Measurements from ENCODE around the gene SRCAP. TPM values are rescaled to one million over a fixed set of nuclear protein-coding genes. Genes with fewer than 3 reads are reported as not detected.

SRCAP gene
- total RNA-seq, 1 donor from 2014 or later, result 94.5 TPM

- TF ChIP-seq CTCF (conservative IDR thresholded peaks at IDR 0.05), result no peak
- no peak for DNase-seq (ENCODE audit: low read depth, low spot score)
- H3K4me1 Mint-ChIP-seq, result peaks cover 31% of the 10 kb centered on the region
These were observed 47.0 kb upstream of the SRCAP start for GRCh38 chr16:30652005-30652296.

GRCh38 chr16:30652718-30653117 is 46.3 kb upstream of the SRCAP start:
- no peak for TF ChIP-seq CTCF (conservative IDR thresholded peaks at IDR 0.05)
- no peak for DNase-seq (ENCODE audit: low read depth, low spot score)
- peak overlapping the region; percentile 85 for H3K4me3 Mint-ChIP-seq
- peaks cover 3% of the 10 kb centered on the region for H3K9me3 Mint-ChIP-seq
- H3K4me1 Mint-ChIP-seq, result peaks cover 38% of the 10 kb centered on the region
- H3K27ac Mint-ChIP-seq (ENCODE audit: unreplicated experiment), result no peak overlapping the region
- H3K36me3 Mint-ChIP-seq (ENCODE audit: low read depth), result no peaks in the 10 kb centered on the region
- H3K27me3 Mint-ChIP-seq (ENCODE audit: low read depth), result no peaks in the 10 kb centered on the region

More at GRCh38 chr16:30652005-30652296, 47.0 kb upstream of the SRCAP start:
- Mint-ChIP-seq H3K4me3 (peak overlapping the region; percentile 85), H3K27ac (ENCODE audit: unreplicated experiment) (peak overlapping the region; percentile 82), H3K27me3 (ENCODE audit: low read depth) (no peaks in the 10 kb centered on the region), H3K9me3 (peaks cover 3% of the 10 kb centered on the region), H3K36me3 (ENCODE audit: low read depth) (no peaks in the 10 kb centered on the region)

- H3K9me3 Mint-ChIP-seq, result peaks cover 3% of the 10 kb centered on the region
- TF ChIP-seq CTCF (conservative IDR thresholded peaks at IDR 0.05), result no peak
- no peak for DNase-seq (ENCODE audit: low read depth, low spot score)
- H3K4me1 Mint-ChIP-seq, result peaks cover 38% of the 10 kb centered on the region
- H3K4me3 Mint-ChIP-seq, result peak overlapping the region; percentile 51
- H3K36me3 Mint-ChIP-seq (ENCODE audit: low read depth), result no peaks in the 10 kb centered on the region
- H3K27ac Mint-ChIP-seq (ENCODE audit: unreplicated experiment), result no peak overlapping the region
- peaks cover 3% of the 10 kb centered on the region for H3K27me3 Mint-ChIP-seq (ENCODE audit: low read depth)
These were observed 44.1 kb upstream of the SRCAP start for GRCh38 chr16:30654856-30655255.

- H3K36me3 Mint-ChIP-seq (ENCODE audit: low read depth), result no peaks in the 10 kb centered on the region
- peak overlapping the region; percentile 86 for H3K4me3 Mint-ChIP-seq
- no peaks in the 10 kb centered on the region for H3K9me3 Mint-ChIP-seq
- H3K4me1 Mint-ChIP-seq, result peaks cover 37% of the 10 kb centered on the region
- no peak overlapping the region for H3K27ac Mint-ChIP-seq (ENCODE audit: unreplicated experiment)
- DNase-seq (ENCODE audit: low read depth, low spot score), result no peak
- peaks cover 3% of the 10 kb centered on the region for H3K27me3 Mint-ChIP-seq (ENCODE audit: low read depth)
- no peak for TF ChIP-seq CTCF (conservative IDR thresholded peaks at IDR 0.05)
These were observed 43.1 kb upstream of the SRCAP start for GRCh38 chr16:30655815-30656347.

GRCh38 chr16:30656388-30656787 is 42.6 kb upstream of the SRCAP start:
- Mint-ChIP-seq H3K36me3 (ENCODE audit: low read depth) (peaks cover 3% of the 10 kb centered on the region), H3K27me3 (ENCODE audit: low read depth) (peaks cover 3% of the 10 kb centered on the region), H3K9me3 (no peaks in the 10 kb centered on the region), H3K4me1 (peaks cover 39% of the 10 kb centered on the region), H3K27ac (ENCODE audit: unreplicated experiment) (no peak overlapping the region), H3K4me3 (peak overlapping the region; percentile 86)
- DNase-seq (ENCODE audit: low read depth, low spot score), result no peak
- TF ChIP-seq CTCF (conservative IDR thresholded peaks at IDR 0.05), result no peak

Data from neural crest cell (in vitro differentiated cells).